Gastrocnemius medialis (tissue), 4 donors: Measurements from ENCODE around the gene ITPRIP.

Experiments
- CTCF ChIP-seq, 5 experiments: fragments of 450-650 bp in 3 of 5; fragments of 200-600 bp in 2 of 5; sonication (generic) in 2 of 5; IDR thresholded peaks in 4 of 5; conservative IDR thresholded peaks in 1 of 5; 1 replicate in 4 of 5; 2 replicates in 1 of 5; pipeline ENCODE4 v1.5.1; 2016 to 2019; ENCODE audit warnings: antibody characterized with exemption in 5 of 5, mild to moderate bottlenecking in 3 of 5, moderate library complexity in 3 of 5
- POLR2A ChIP-seq, 2 donors: fragments of 450-650 bp; IDR thresholded peaks; one replicate each; pipeline ENCODE4 v1.6.1; 2017; ENCODE audit warnings: antibody characterized with exemption in 2 of 2, mild to moderate bottlenecking in 2 of 2, moderate library complexity in 2 of 2

- TF ChIP-seq CTCF (IDR thresholded peaks at IDR 0.05 in 4 of 5, conservative IDR thresholded peaks at IDR 0.05 in 1 of 5), result no peak
- TF ChIP-seq POLR2A (IDR thresholded peaks at IDR 0.05), result no peak
Observed at GRCh38 chr10:104359811-104360210, 21.5 kb upstream of the ITPRIP start.
